ENCODE data around the gene MORN1. TPM values are rescaled to one million over a fixed set of nuclear protein-coding genes. Genes with fewer than 3 reads are reported as not detected.

Gene MORN1
- total and polyA plus RNA-seq, 11 donors = 2.2 to 8.2 (median 3.8) TPM

DNA sequence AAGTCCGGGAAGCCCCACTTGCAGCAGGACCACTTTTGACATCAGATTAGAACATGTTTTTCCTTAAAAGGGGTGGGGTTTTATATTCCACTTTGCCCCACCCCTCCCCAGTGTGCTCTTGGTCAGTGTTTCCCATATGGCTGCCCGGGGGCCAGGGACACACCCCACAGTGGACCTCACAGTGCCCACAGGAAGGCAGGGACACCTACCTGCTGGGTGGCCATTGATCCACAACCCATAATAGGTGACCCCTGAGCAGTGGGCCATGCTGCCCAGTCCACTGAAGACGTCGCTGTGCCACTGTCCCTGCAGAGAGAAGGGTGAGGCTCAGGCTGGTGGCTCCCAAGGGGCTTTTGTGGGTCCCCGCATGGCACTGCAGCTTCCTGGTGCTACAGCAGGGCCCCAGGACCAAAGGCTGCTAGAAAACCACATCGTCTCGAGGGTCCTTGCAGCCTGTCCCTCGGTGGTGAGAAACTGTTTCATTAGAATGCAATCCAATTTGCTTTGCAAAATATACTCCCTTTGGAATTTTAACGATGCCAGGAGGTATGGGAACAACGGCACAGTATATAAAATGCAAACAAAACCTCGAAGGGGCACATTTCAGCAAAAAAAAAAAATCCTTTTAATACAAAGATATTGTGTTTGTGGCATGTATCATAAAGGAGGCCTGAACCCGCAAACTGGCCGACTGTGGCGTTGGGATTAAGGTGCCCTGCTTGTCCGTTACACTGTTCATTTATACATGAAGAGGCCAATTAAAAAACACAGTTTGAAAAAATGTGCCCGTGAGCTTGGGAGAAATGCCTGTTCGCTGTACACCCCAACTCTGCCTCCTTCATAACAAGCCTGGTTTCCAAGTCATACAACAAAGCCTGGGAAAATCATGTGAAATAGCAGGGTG lies 16.9 kb downstream of the MORN1 start:
- H3K9me3 ChIP-seq = no peaks in the 10 kb centered on the region
- H3K4me3 ChIP-seq = no peak overlapping the region
- no peak for ATAC-seq
- 83 to 89% (median 87%) methylated on average over 17 of the region's 17 CpGs for WGBS, 4 donors
- H3K36me3 ChIP-seq = peaks cover 0 to 14% (median 0%) of the 10 kb centered on the region in 9 donors
- no peaks in the 10 kb centered on the region for H3K27me3 ChIP-seq
- intact Hi-C loops (cut with DNase I) = loop anchor here in 2 of 10 donors (5.0 kb wide), 2 partner anchors 42 to 52 kb away; no protein-coding TSS in a partner anchor
- TF ChIP-seq CTCF (IDR thresholded peaks at IDR 0.05) (no peak), POLR2A (IDR thresholded peaks at IDR 0.05) (no peak)
- H3K4me1 ChIP-seq = no peaks in the 10 kb centered on the region
- H3K27ac ChIP-seq = no peak overlapping the region
- DNase-seq = peak in 1 of 5 donors; percentile 48

GRCh38 chr1:2373551-2374251 lies 17.7 kb downstream of the MORN1 start:
- intact Hi-C loops (cut with DNase I) = no loop called here
- ATAC-seq (no peak), DNase-seq (peak in 2 of 5 donors; percentile 17 to 52)
- Histone ChIP-seq H3K4me1 (no peaks in the 10 kb centered on the region), H3K4me3 (no peak overlapping the region), H3K36me3 (peaks cover 0 to 14% (median 0%) of the 10 kb centered on the region in 9 donors), H3K27ac (no peak overlapping the region), H3K9me3 (no peaks in the 10 kb centered on the region), H3K27me3 (no peaks in the 10 kb centered on the region)
- 86 to 93% (median 91%) methylated on average over 8 to 20 of the region's 20 CpGs for WGBS, 4 donors
- no peak for TF ChIP-seq POLR2A (IDR thresholded peaks at IDR 0.05)
- TF ChIP-seq CTCF (IDR thresholded peaks at IDR 0.05) = no peak

GRCh38 chr1:2372551-2373490 lies 18.5 kb downstream of the MORN1 start:
- 92 to 95% (median 94%) methylated on average over 27 to 36 of the region's 36 CpGs for WGBS, 4 donors
- H3K27me3 ChIP-seq = no peaks in the 10 kb centered on the region
- no peak for ATAC-seq
- TF ChIP-seq CTCF (IDR thresholded peaks at IDR 0.05) (no peak), POLR2A (IDR thresholded peaks at IDR 0.05) (no peak)
- no peak overlapping the region for H3K27ac ChIP-seq
- no peak overlapping the region for H3K4me3 ChIP-seq
- no peaks in the 10 kb centered on the region for H3K4me1 ChIP-seq
- H3K36me3 ChIP-seq = peaks cover 0 to 14% (median 0%) of the 10 kb centered on the region in 9 donors
- H3K9me3 ChIP-seq = no peaks in the 10 kb centered on the region
- intact Hi-C loops (cut with DNase I) = no loop called here
- peak in 3 of 5 donors; percentile 17 to 51 (median 19) for DNase-seq
